HG03354 (cell line): ENCODE measurements around the gene SETD2.
A peak's percentile ranks its signal among the peaks of the same experiment; 100 is the strongest.
"Not testable (repeated sequence)": the region's sequence is repeated elsewhere in the genome, so short reads cannot be mapped to it uniquely, and the experiment has no call there.

ENCODE experiments used
- ATAC-seq: cut with Tn5 transposase; IDR thresholded peaks from one replicate; pipeline ENCODE4 v1.9.1; 2021; ENCODE audit warnings: mild to moderate bottlenecking; ENCODE audit not compliant: unreplicated experiment, poor library complexity, severe bottlenecking

SETD2 gene

GRCh38 chr3:47047673-47048072, 116.2 kb downstream of the SETD2 start:
- ATAC-seq, result no peak

GRCh38 chr3:47047069-47047468, 116.8 kb downstream of the SETD2 start:
- ATAC-seq, result no peak

GRCh38 chr3:47042231-47042791, 121.6 kb downstream of the SETD2 start:
- no peak for ATAC-seq

- ATAC-seq, result no peak
Observed at GRCh38 chr3:47041114-47041513, 122.8 kb downstream of the SETD2 start.

- ATAC-seq, result not testable (repeated sequence)
Observed at GRCh38 chr3:47037302-47037701, 126.6 kb downstream of the SETD2 start.

- ATAC-seq, result no peak
Observed at GRCh38 chr3:47036145-47036544, 127.8 kb downstream of the SETD2 start.

- ATAC-seq, result no peak
Observed at GRCh38 chr3:47035645-47036044, 128.3 kb downstream of the SETD2 start.

- no peak for ATAC-seq
Observed at GRCh38 chr3:47034868-47035489, 128.9 kb downstream of the SETD2 start.

- not testable (repeated sequence) for ATAC-seq
Observed at GRCh38 chr3:47031041-47031440, 132.9 kb downstream of the SETD2 start.

- no peak for ATAC-seq
Observed at GRCh38 chr3:47028667-47029066, 135.2 kb downstream of the SETD2 start.

GRCh38 chr3:47028146-47028545, 135.8 kb downstream of the SETD2 start:
- ATAC-seq, result no peak

- not testable (repeated sequence) for ATAC-seq
Observed at GRCh38 chr3:47026432-47026831, 137.5 kb downstream of the SETD2 start.

- no peak for ATAC-seq
Observed at GRCh38 chr3:47024932-47025331, 139.0 kb downstream of the SETD2 start.

- no peak for ATAC-seq
Observed at GRCh38 chr3:47022641-47023071, 141.3 kb downstream of the SETD2 start.

- no peak for ATAC-seq
Observed at GRCh38 chr3:47020311-47020710, 143.6 kb downstream of the SETD2 start.

- no peak for ATAC-seq
Observed at GRCh38 chr3:47019201-47019600, 144.7 kb downstream of the SETD2 start.

GRCh38 chr3:47018269-47018611, 145.7 kb downstream of the SETD2 start:
- ATAC-seq, result no peak

GRCh38 chr3:47017504-47018268, 146.2 kb downstream of the SETD2 start:
- no peak for ATAC-seq

- peak; percentile 57 for ATAC-seq
Observed at GRCh38 chr3:47016934-47017435, 146.9 kb downstream of the SETD2 start.

GRCh38 chr3:47016086-47016933, 147.6 kb downstream of the SETD2 start:
- no peak for ATAC-seq
